ENCODE results near the gene UBAP2L.
"Not testable (repeated sequence)": the region's sequence is repeated elsewhere in the genome, so short reads cannot be mapped to it uniquely, and the experiment has no call there.

UBAP2L gene

GRCh38 chr1:154312229-154313065 is 91.7 kb downstream of the UBAP2L start:
- not testable (repeated sequence) for DNase-seq

DNA sequence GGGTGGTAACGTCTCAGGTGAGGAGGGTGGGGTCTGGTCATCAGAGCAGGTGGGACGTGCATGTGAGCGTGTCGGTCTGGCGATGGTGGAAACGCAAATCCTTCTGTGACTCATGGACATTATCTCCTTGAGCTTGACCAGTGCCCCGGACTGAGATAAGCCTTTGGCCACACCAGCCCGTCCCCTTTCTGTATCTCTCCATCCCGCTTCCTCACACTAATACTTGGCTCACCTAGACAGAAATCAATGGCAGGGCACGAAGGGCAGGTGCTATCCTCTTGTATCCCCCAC is 92.3 kb downstream of the UBAP2L start:
- no peak for DNase-seq

DNA sequence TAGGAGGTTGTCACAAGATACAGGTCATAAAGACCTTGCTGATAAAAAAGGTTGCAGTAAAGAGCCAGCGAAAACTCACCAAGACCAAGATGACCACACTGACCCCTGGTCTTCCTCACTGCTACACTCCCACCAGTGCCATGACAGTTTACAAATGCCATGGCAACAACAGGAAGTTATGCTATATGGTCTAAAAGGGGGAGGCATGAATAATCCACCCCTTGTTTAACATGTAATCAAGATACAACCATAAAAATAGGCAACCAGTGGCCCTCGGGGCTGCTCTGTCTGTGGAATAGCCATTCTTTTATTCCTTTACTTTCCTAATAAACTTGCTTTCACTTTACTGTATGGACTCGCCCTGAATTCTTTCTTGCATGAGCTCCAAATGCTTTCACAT is 93.5 kb downstream of the UBAP2L start:
- not testable (repeated sequence) for DNase-seq

DNA sequence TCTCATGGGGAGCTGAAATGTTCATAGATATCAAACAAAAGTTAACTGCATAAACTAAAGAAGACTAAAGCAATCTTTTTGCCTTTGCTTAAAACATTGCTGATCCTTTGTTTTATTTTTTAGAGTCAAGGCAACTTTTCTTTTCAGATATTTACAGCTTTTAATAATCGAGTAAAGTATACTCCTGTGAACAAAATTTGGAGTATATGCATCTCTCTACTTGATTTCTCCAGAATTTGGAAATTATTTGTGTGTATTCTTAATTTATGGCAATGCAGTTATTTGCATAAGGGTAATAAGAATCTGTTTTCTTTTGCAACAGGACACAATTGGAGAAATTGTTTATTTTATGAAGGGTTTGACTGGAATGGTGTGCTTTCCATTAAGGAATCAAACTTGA is 95.9 kb downstream of the UBAP2L start:
- DNase-seq, result no peak

- DNase-seq, result no peak
Measured at GRCh38 chr1:154318386-154318785, 97.6 kb downstream of the UBAP2L start.

All from Kasumi-1 (cell line).